ENCODE measurements around the gene SEC11A.
"Not testable (repeated sequence)": the region's sequence is repeated elsewhere in the genome, so short reads cannot be mapped to it uniquely, and the experiment has no call there.

The SEC11A gene

DNA sequence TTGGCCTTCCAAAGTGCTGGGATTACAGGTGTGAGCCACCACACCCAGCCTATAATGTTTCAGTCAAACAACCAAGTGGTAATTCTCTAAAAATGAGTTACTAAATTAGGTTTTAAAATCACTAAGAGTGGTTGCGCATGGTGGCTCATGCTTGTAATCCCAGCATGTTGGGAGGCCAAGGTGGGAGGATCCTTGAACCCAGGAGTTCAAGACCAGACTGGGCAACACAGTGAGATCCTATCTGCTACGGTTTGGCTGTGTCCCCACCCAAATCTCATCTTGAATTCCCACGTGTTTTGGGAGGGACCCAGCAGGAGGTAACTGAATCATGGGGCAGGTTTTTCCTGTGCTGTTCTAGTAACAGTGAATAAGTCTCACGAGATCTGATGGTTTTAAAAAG lies 26.1 kb downstream of the SEC11A start:
- no peak overlapping the region for H3K4me3 ChIP-seq (ENCODE audit: low read depth, low read length)
- no peak for DNase-seq (ENCODE audit: low read depth)

DNA sequence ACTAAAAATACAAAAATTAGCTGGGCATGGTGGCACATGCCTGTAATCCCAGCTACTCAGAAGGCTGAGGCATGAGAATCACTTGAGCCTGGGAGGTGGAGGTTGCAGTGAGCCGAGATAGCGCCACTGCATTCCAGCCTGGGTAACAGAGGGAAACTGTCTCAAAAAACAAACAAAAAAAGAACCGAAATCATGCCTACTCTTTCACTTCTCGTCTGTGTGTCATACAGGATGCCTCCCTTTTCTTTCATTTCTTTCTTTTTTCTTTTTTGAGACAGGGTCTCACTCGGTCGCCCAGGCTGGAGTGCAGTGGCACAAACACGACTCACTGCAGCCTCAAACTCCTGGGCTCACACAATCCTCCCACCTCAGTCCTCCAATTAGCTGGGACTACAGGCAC lies 29.5 kb downstream of the SEC11A start:
- not testable (repeated sequence) for H3K4me3 ChIP-seq (ENCODE audit: low read depth, low read length); DNase-seq (ENCODE audit: low read depth)

DNA sequence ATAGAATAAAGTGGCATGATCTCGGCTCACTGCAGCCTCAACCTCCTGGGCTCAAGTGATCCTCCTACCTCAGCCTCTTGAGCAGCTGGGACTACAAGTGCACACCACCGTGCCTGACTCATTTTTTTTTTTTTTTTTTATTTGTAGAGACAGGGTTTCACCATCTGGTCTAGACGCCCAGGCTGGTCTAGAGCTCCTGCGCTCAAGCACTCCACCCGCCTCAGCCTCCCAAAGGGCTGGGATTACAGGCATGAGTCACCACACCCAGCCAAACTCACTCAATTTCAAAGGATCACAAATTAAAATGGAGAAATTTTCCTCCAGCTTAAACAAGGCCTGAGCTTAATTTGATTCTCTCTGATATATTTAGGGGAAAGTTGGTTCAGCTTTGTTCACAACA lies 30.6 kb downstream of the SEC11A start:
- peak; percentile 70 for DNase-seq (ENCODE audit: low read depth)
- H3K4me3 ChIP-seq (ENCODE audit: low read depth, low read length) = no peak overlapping the region

DNA sequence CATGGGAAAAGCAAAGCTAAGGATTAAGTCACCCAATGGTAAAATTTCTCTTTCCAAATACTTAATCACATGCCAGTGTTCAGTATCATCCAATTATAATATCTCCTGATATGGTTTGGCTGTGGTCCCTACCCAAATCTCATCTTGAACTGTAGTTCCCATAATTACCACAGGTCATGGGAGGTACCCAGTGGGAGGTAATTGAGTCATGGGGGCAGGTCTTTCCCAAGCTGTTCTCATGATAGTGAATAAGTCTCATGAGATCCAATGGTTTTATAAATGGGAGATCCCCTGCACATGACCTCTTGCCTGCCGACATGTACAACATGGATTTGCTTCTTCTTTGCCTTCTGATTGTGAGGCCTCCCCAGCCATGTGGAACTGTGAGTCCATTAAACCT lies 31.8 kb downstream of the SEC11A start:
- no peak overlapping the region for H3K4me3 ChIP-seq (ENCODE audit: low read depth, low read length)
- DNase-seq (ENCODE audit: low read depth) = no peak

DNA sequence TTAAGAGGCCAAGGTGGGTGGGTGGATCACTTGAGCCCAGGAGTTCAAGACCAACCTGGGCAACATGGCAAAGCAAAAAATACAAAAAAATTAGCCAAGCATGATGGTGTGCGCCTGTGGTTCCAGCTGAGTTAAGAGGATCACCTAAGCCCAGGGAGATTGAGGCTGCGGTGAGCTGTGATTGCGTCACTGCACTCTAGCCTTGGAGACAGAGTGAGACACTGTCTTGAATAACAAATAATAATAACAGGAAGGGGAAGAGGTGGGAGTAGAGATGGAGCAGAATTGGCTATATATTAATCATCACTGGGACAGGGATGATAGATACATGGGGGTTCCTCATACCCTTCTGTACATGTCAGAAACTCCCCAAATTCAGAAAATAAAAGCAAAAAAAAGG lies 34.1 kb downstream of the SEC11A start:
- no peak overlapping the region for H3K4me3 ChIP-seq (ENCODE audit: low read depth, low read length)
- DNase-seq (ENCODE audit: low read depth) = peak; percentile 32

DNA sequence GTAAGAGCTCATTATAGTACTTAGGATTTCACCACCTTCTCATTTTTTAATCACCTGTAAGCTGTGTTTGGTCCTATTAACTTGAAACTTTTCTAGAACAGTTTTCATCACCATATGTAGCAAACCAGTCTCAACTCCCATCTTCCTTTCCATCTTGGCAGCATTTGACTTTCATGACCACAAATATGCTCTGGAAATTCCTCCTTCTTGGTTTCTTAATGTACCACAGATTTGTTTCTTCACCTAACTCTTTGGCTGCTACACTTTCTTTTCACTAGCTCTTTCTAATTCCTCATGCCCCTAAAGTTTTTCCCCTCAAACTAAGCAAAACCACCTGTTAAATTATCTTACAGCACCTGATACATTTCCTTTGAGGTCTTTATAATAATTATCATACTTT lies 44.7 kb downstream of the SEC11A start:
- peak; percentile 48 for DNase-seq (ENCODE audit: low read depth)
- no peak overlapping the region for H3K4me3 ChIP-seq (ENCODE audit: low read depth, low read length)

DNA sequence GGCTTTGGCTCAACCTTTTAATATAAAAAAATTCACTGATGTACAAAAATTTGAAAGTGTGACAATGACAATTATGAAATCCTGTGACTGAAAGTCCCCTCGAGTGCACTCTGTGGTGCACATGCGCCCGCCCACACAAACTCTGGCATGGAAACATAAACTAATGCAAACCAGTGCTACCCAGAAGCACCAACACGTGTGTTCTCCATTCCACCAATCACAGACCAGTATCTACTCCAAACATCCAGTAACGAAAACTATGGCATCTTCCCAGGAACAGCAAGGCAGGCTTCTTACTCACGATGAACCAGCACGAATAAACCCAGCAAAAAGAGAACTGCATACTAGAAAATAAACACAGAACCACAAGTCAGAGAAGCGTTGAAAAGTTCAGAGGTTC lies 46.2 kb downstream of the SEC11A start:
- no peak overlapping the region for H3K4me3 ChIP-seq (ENCODE audit: low read depth, low read length)
- no peak for DNase-seq (ENCODE audit: low read depth)

DNA sequence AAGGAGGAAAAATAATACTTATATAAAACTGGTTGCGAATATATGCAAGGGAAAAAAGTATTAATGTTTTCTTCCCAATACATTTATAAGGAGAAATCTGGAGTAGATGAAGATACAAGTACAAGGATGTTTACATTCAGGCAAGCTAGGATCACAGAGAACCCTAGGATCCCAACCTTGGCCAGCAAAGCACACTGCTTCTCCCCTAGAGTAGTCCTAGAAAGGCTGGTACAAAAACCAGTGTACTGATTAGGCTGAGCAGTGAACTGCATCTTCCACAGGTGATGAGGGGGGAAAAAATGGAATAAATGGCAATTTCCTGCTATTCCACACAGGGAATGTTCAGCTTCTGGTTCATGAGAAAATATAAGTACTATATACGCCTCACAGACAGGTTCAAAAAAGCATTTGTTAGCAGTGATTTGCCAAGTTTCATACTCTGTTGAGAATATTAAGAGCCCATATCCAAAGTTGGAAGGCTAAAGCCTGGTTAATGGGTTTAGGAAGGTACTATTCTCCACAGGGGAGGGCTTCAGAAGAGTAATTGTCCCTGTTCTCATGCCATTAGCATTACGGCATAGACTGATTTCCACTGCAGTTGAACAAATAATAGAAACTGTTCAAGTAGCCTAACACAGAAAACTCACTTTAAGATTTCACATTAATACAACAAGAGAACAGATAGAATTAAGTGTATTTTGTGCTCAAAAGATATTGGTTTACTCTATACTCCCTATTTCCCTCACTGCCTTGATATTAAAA lies 47.5 kb downstream of the SEC11A start:
- no peak overlapping the region for H3K4me3 ChIP-seq (ENCODE audit: low read depth, low read length)
- DNase-seq (ENCODE audit: low read depth) = no peak

DNA sequence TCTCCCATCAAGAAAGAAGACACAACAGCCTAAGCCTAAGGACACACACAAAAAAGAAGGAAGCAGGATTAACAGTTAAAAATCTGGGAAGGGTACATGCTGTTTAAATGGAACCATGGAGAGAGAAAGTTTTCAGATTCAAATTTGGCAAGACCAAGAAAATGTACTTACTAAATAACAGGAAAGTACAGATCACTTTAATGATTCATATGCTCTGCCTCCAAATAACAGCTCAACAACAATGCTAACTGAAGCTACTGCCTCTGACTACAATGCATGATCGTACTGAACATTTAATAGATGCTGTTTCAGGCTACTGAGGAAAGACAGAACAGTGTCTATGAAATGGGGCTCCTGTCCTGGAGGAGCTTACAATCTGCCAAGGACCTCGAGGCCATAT lies 49.6 kb downstream of the SEC11A start:
- H3K4me3 ChIP-seq (ENCODE audit: low read depth, low read length) = no peak overlapping the region
- DNase-seq (ENCODE audit: low read depth) = no peak

DNA sequence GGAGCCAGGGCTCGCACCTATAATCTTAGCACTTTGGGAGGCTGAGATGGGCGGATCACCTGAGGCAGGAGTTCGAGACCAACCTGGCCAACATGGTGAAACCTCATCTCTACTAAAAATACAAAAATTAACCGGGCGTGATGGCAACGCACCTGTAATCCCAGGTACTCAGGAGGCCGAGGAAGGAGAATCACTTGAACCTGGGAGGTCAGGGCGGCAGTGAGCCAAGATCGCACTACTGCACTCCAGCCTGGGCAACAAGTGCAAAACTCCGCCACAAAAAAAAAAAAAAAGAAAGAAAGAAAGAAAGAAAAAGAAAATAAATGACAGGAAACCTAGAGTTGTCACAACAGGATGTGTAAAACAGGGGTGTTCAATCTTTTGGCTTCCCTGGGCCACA lies 54.9 kb downstream of the SEC11A start:
- no peak for DNase-seq (ENCODE audit: low read depth)
- no peak overlapping the region for H3K4me3 ChIP-seq (ENCODE audit: low read depth, low read length)

DNA sequence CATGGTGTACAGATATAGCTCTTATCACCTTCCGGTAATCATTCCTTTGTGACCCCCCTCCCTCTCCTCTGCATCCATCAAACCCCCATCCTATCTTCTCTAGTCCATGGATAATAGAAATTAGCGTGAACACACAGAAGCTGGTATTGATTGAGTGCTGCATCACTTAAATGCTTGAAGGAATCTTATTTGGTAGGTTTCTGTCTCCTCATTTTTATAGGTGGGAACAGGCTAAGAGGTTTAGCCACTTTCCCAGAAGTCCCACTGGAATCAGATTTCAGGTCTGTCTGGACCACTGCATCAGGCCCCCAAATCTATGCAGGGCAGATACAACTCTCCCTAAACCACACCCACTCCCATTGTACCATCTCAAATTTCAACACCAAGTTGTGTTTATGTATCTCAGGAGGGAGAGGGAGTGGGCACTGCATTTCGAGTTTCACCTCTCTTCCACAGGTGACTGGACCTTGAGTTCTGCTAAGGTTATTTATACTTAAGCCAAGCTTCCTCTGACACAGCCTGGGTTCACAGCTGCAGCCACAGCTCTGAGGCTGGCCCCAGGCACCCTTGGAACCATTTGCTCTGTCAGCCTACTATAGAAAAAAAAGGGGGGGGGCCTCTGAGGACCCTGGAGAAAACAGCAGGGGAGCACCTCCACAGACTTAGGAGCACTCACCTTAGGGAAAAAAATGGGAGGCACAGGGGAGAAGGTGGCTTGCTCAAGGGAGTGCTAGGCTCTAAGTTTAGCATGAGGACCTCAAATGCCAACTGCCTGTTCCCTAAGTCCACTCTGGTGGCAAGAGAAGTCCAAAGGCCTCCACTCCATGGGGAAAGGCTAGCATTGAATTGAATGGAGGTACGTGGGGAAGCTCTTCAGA lies 55.8 kb downstream of the SEC11A start:
- DNase-seq (ENCODE audit: low read depth) = no peak
- no peak overlapping the region for H3K4me3 ChIP-seq (ENCODE audit: low read depth, low read length)

DNA sequence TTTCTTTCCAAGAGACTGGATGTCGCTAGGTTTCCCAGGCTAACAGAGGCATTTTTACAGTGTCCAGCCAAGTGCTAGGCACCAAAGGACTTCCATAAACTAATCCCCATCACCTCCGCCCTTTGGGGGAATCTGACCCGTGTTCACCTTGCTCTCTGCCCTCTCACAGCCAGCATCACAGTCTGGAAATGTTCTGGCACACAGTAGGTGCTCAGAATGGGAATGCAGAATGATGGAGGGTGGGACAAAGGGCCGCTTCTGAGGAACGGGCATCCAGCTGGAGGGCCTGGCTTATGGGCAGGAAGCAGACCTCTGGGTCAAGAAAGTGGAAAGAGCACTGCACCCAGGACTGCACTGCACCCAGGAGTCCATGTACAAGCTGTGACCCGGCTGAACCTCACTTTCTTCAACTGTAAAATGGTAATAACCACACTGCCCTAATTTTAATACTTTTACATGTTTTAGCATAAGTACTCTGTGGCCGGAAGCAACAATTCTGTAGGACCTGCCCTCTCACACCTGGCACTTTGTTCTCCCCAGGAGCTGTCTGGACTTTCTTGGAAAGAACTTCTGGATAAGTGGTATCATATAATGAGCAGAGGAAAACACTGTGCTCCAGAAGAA lies 57.0 kb downstream of the SEC11A start:
- H3K4me3 ChIP-seq (ENCODE audit: low read depth, low read length) = peak overlapping the region; percentile 51
- DNase-seq (ENCODE audit: low read depth) = no peak

DNA sequence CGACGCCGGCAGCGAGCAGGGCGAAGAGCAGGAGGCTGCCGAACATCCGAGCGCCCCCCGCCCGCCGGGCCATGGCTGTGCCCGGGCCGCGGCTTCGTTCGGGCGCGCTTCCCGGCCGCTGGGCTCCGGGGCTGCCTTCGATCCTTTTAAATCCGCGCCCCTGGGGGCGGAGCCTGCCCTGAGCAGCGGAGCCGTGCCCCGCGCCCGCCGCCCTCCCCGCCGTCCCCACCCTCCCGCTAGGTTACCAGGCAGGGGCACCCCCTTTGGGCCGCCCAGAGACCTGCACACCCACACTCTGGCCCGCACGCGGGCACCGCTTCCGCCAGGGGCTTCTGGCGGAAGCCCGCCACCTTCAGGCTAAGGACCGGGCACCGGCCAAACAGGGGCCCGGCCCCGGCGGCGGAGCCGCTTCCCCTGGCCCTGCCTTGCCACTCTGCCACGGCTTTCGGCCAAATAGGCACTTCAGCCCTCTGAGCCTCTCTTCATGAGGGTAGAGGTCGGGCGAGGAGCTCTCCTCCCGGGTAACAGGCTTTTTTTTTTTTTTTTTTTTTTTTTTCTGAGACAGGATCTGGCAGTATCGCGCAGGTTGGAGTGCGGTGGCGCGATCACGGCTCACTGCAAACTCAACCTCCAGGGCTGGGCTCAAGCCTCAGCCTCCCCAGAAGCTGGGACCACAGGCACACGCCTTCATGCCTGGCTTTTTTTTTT lies 57.7 kb downstream of the SEC11A start, which contains the start of gene NMB:
NMB (minus strand) TSS at position 120 of the 708 bp plus-strand sequence; CDS start at position 73, 47 bp downstream.
- DNase-seq (ENCODE audit: low read depth) = no peak
- H3K4me3 ChIP-seq (ENCODE audit: low read depth, low read length) = peak within 1 kb of the TSS; percentile 51

DNA sequence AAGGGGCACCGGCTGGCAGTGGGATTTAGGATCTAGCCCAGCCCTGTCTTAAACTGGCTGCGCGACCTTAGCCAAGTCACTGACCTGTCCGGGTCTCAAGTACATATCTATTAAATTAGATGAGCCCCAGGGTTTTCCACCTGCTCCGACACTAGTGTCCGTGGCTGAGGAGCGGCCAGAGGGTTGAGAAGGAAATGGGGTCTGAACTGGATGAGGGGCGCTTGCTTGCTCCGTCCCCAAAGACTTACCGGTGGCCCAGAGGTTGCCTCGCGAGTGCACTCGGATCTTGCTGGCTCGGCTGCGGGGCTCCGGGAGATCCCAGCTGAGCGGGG lies 58.2 kb downstream of the SEC11A start:
- no peak for DNase-seq (ENCODE audit: low read depth)
- H3K4me3 ChIP-seq (ENCODE audit: low read depth, low read length) = peak overlapping the region; percentile 51

DNA sequence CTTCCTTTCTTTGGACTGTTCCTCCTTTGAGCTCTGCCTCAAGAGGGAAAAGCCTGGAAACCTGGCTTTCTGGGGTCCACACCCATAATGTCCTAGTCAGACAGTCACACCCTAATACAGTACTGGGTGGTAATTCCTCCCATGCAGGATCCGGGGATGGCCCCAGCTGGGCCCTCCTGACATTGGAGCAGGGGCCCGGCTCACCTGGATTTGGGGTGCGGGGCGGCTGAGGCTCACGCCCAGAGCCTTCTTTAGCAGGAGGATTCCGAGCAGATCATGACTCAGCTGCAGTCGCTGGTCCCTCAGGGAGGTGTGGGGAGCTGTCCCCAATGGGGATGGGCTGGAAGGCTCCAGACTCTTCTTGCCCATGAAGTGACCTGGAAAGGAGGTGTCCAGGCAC lies 59.0 kb downstream of the SEC11A start:
- H3K4me3 ChIP-seq (ENCODE audit: low read depth, low read length) = no peak overlapping the region
- DNase-seq (ENCODE audit: low read depth) = no peak

DNA sequence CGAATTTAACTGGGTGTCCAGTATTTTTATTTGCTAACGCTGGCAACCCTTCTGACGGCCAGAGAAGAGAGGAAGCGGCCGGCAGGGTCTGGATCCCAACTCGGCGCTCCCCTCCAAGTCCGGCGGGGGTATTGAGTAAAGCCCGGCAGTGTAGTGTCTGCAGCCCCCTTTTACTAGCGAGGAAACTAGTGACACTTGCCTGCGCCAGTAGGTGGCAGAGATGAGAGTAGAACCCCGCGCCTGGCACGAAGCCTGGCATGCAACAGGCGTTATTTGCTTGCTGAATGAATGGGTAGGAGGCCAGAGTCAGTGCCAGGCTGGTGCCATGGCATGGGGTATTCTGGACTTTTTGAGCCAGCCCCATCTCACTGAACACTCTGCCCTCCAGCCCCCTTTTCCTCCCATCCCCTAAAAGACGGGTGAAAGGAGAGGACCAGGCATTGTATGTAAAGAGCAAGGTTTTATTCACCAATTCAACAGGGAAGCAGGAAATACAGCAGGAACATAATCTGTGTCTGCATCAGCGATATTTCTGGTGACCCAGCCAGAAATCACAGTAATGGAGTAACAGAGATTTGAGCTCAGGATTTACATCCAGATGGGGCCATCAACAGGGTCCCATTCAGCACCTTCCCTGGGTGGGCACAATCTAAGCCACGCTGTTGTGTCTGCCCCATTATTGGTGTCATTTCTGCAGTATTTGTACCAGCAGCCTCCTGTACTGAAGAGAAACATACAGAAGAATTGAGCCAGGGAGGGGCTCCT lies 61.1 kb downstream of the SEC11A start:
- H3K4me3 ChIP-seq (ENCODE audit: low read depth, low read length) = peak overlapping the region; percentile 86
- DNase-seq (ENCODE audit: low read depth) = peak; percentile 52

DNA sequence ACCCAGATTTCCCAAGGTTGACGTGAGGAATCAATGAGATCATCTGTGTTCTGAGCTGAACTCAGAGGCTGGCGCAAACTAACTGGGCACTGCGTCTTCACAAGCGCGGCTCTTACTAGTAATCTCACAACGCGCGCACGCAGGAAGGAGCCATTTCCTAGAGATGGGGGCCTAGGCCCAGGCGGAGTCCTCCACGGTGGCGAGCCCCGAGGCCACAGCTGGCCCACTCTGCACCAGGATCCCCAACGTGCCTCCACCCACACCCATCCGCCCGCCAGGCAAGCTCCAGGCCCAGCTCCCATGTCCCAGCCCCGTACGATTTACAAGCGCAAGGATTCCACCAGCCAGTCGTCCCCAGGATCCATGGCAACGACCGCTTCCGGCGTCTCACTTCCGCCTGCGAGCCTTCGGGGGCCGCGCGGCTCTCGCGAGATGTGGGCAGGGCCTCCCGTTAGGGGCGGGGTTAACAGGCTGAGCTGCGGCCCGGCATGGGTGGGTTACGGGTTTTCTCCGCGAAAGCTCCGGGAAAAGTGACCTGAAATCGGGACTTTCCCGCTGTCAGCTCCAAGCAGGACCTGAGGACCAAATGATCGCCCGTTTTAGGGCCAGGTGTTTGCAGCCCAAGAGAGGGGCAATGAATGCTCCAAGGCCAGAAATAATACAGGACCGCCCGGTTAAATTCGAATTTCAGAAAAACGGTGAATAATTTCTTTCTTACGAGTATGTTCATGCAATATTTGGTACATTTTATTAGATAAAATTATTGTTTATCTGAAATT lies 61.8 kb downstream of the SEC11A start, which contains the start of gene WDR73:
WDR73 (minus strand) TSS at position 374 of the 779 bp plus-strand sequence; CDS start at position 365, 9 bp downstream.
- peak; percentile 85 for DNase-seq (ENCODE audit: low read depth)
- H3K4me3 ChIP-seq (ENCODE audit: low read depth, low read length) = peak within 1 kb of the TSS; percentile 86

DNA sequence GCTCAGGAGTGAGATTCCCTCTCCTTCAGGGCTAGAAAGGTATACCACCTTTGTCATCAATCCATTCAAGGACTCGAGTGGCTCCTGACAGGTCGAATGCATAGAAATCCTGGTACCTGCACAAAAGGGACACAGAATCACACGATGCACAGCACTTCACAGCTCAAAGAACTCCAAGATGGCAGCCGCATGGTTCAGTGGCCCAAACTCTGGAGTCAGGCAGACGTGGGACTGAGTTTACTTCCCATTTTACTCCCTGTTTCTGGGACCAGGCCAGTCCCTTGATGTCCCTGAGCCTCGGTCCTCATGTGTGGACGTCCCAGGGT lies 62.4 kb downstream of the SEC11A start:
- peak overlapping the region; percentile 86 for H3K4me3 ChIP-seq (ENCODE audit: low read depth, low read length)

More for the DNA sequence above, 62.4 kb downstream of the SEC11A start:
- no peak for DNase-seq (ENCODE audit: low read depth)
